HepG2 (cell line): ENCODE results near the gene SERPINB6. TPM values are rescaled to one million over a fixed set of nuclear protein-coding genes. Genes with fewer than 3 reads are reported as not detected.

Experiments used
- ARNT2 ChIP-seq: sonication (generic); formaldehyde crosslinking; IDR thresholded peaks from 2 replicates; pipeline ENCODE4 v1.8.0; 2022; ENCODE audit warnings: mild to moderate bottlenecking, low read depth, missing genetic modification reagents, moderate library complexity
- BCL6 ChIP-seq: IDR thresholded peaks from 2 replicates; pipeline ENCODE4 v1.6.1; 2016; ENCODE audit warnings: missing genetic modification reagents, missing compliant biosample characterization
- CEBPG ChIP-seq: IDR thresholded peaks from 2 replicates; pipeline ENCODE4 v1.6.1; 2016
- ELF3 ChIP-seq: IDR thresholded peaks from 2 replicates; pipeline ENCODE4 v1.6.1; 2016; ENCODE audit warnings: missing genetic modification reagents, missing compliant biosample characterization
- FOSL2 ChIP-seq: sonication (generic); formaldehyde crosslinking; IDR thresholded peaks from 2 replicates; pipeline ENCODE4 v1.4.0; 2020; ENCODE audit warnings: missing genetic modification reagents
- FOXC1 ChIP-seq: sonication (generic); formaldehyde crosslinking; IDR thresholded peaks from 2 replicates; pipeline ENCODE4 v1.8.0; 2022; ENCODE audit warnings: mild to moderate bottlenecking, missing genetic modification reagents, borderline replicate concordance
- FOXO1 ChIP-seq: sonication (generic); formaldehyde crosslinking; IDR thresholded peaks from 2 replicates; pipeline ENCODE4 v1.4.0; 2020; ENCODE audit warnings: missing genetic modification reagents
- HDAC2 ChIP-seq: sonication (generic); formaldehyde crosslinking; IDR thresholded peaks from 2 replicates; pipeline ENCODE4 v1.4.0; 2020; ENCODE audit warnings: missing genetic modification reagents
- HIVEP1 ChIP-seq: sonication (generic); formaldehyde crosslinking; IDR thresholded peaks from 2 replicates; pipeline ENCODE4 v1.4.0; 2020; ENCODE audit warnings: mild to moderate bottlenecking, missing genetic modification reagents
- KDM2A ChIP-seq: sonication (generic); formaldehyde crosslinking; IDR thresholded peaks from 2 replicates; pipeline ENCODE4 v1.4.0; 2020; ENCODE audit warnings: low read depth, missing genetic modification reagents, borderline replicate concordance
- KLF11 ChIP-seq: IDR thresholded peaks from 2 replicates; pipeline ENCODE4 v1.6.1; 2016; ENCODE audit warnings: missing compliant biosample characterization
- KLF16 ChIP-seq, 2 experiments: sonication (generic) in 1 of 2; formaldehyde crosslinking in 1 of 2; IDR thresholded peaks; 2 replicates each; pipeline versions ENCODE4 v1.6.1 to v1.8.0; 2016 to 2023; ENCODE audit warnings: missing genetic modification reagents in 2 of 2, missing compliant biosample characterization in 1 of 2
- MTA1 ChIP-seq: sonication (generic); formaldehyde crosslinking; IDR thresholded peaks from 2 replicates; pipeline ENCODE4 v1.4.0; 2020; ENCODE audit warnings: missing genetic modification reagents, mild to moderate bottlenecking, borderline replicate concordance
- NONO ChIP-seq, 2 experiments: fragments of 450-650 bp in 1 of 2; sonication (generic) in 1 of 2; formaldehyde crosslinking in 1 of 2; IDR thresholded peaks in 1 of 2; conservative IDR thresholded peaks in 1 of 2; 2 replicates each; pipeline versions ENCODE4 v1.6.1 to v1.8.0; 2017 to 2022; ENCODE audit warnings: mild to moderate bottlenecking in 1 of 2, missing genetic modification reagents in 1 of 2, moderate library complexity in 1 of 2
- PATZ1 ChIP-seq: sonication (generic); formaldehyde crosslinking; IDR thresholded peaks from 2 replicates; pipeline ENCODE4 v1.4.0; 2020; ENCODE audit warnings: missing genetic modification reagents
- PRPF4 ChIP-seq: fragments of 200-400 bp; formaldehyde crosslinking; IDR thresholded peaks from 2 replicates; pipeline ENCODE4 v1.6.1; 2016; ENCODE audit warnings: low read length, low read depth; ENCODE audit not compliant: poor library complexity, severe bottlenecking
- TBX2 ChIP-seq: sonication (generic); formaldehyde crosslinking; IDR thresholded peaks from 2 replicates; pipeline ENCODE4 v1.5.0; 2020; ENCODE audit warnings: missing genetic modification reagents, mild to moderate bottlenecking, borderline replicate concordance
- TFAP4 ChIP-seq: sonication (generic); IDR thresholded peaks from 2 replicates; pipeline ENCODE4 v1.6.1; 2016; ENCODE audit warnings: low read depth, borderline replicate concordance
- ZNF274 ChIP-seq: sonication (generic); formaldehyde crosslinking; IDR thresholded peaks from 2 replicates; pipeline ENCODE4 v1.5.1; 2020; ENCODE audit warnings: mild to moderate bottlenecking, missing genetic modification reagents
- ZNF574 ChIP-seq: sonication (generic); formaldehyde crosslinking; IDR thresholded peaks from 2 replicates; pipeline ENCODE4 v1.4.0; 2020; ENCODE audit warnings: missing genetic modification reagents
- ZNF614 ChIP-seq: IDR thresholded peaks from 2 replicates; pipeline ENCODE4 v1.6.1; 2018; ENCODE audit warnings: missing biosample characterization, missing genetic modification reagents, inconsistent platforms, borderline replicate concordance
- polyA plus RNA-seq, 8 experiments: library from polyadenylated mRNA; depleted of rRNA in 3 of 8; stranded (reverse) in 7 of 8; unstranded in 1 of 8; fragments of >200 nt; fragmentation: Illumina TruSeq in 4 of 8; extraction: Trizol in 4 of 8; gene quantifications; 2 replicates each; pipeline versions ENCODE4 v1.2.1 to v1.2.3, GENCODE V29; 2011 to 2016; ENCODE audit warnings: low read depth in 4 of 8, missing spikeins in 1 of 8, mixed read lengths in 1 of 8; ENCODE audit not compliant: insufficient read depth in 1 of 8
- total RNA-seq, 5 experiments: library from RNA; depleted of rRNA; stranded (reverse); fragments of >200 nt; fragmentation: Illumina TruSeq; extraction: Trizol; gene quantifications; 2 replicates each; pipeline ENCODE4 v1.2.3, GENCODE V29; 2016; ENCODE audit warnings: low read depth in 1 of 5

The SERPINB6 gene
- total and polyA plus RNA-seq, 2 of the 13 experiments (the other 11 are each of a cell fraction or from before 2014, with no cell fraction given), result 38.2 to 61.3 TPM

GRCh38 chr6:2931970-2932748, 39.2 kb downstream of the SERPINB6 start (continued):
- peak; percentile 55; the same call in 1 of the 2 replicates for TF ChIP-seq FOXC1 (CRISPR knock-in tag)
- peak; percentile 71 for TF ChIP-seq BCL6 (CRISPR knock-in tag)
- TF ChIP-seq MTA1 (CRISPR knock-in tag), result peak; percentile 26; the same call in 1 of the 2 replicates
- TF ChIP-seq KDM2A, result peak; percentile 93
- peak; percentile 34; the same call in 1 of the 2 replicates for TF ChIP-seq TFAP4
- peak; percentile 83 for TF ChIP-seq ELF3 (CRISPR knock-in tag)
- peak in 1 of 2 experiments; percentile 83; a peak in 2 of 4 replicates for TF ChIP-seq KLF16 (CRISPR knock-in tag; IDR thresholded peaks at IDR 0.05)
- 0 out of 2 replicates have a peak, but pooled peaks have one; percentile 43 for TF ChIP-seq TBX2 (CRISPR knock-in tag)
- TF ChIP-seq FOSL2 (CRISPR knock-in tag), result peak; percentile 67
- TF ChIP-seq ZNF574, result no peak
- TF ChIP-seq PATZ1 (CRISPR knock-in tag), result 0 out of 2 replicates have a peak, but pooled peaks have one; percentile 19
- no peak for TF ChIP-seq PRPF4
- TF ChIP-seq ZNF614, result peak; percentile 53; the same call in 1 of the 2 replicates
- TF ChIP-seq FOXO1 (CRISPR knock-in tag), result peak; percentile 69; the same call in 1 of the 2 replicates
- no peak for TF ChIP-seq KLF11
- peak; percentile 59 for TF ChIP-seq CEBPG (CRISPR knock-in tag)
- 0 out of 2 replicates have a peak, but pooled peaks have one; percentile 70 for TF ChIP-seq ARNT2 (CRISPR knock-in tag)
- peak; percentile 48; the same call in 1 of the 2 replicates for TF ChIP-seq HIVEP1 (CRISPR knock-in tag)
- TF ChIP-seq NONO (IDR thresholded peaks at IDR 0.05), result no peak
- TF ChIP-seq NONO (CRISPR knock-in tag; conservative IDR thresholded peaks at IDR 0.05), result 0 out of 2 replicates have a peak, but pooled peaks have one; percentile 21
- no peak for TF ChIP-seq ZNF274 (CRISPR knock-in tag)
- TF ChIP-seq HDAC2, result peak; percentile 30; the same call in 1 of the 2 replicates
